ENCODE measurements around the gene SUGCT. TPM values are rescaled to one million over a fixed set of nuclear protein-coding genes. Genes with fewer than 3 reads are reported as not detected.

Gene SUGCT
- total RNA-seq, 1 donor from 2014 or later: 1.7 TPM

DNA sequence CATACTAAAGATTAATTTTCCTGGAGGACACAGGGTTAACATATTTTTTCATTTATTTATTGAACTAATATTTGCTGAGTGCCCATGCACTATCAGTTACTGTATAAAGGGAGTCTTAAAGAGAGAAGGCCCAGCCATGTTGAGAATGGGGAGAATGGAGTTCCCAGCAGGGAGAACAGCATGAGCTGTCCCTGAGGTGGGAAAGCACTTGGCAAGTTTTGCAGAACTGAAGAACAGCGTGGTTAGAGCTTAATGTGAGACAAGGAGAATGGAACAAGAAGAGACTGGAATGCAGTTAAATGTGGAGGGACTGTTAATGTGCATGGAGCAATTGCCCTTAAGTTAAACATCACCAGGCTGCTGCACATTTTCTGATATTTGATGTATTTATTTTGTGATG, 435.4 kb downstream of the SUGCT start:
- Histone ChIP-seq H3K36me3 (no peaks in the 10 kb centered on the region), H3K9me3 (no peaks in the 10 kb centered on the region), H3K4me3 (no peak overlapping the region), H3K4me1 (no peaks in the 10 kb centered on the region), H3K27me3 (ENCODE audit: low read depth) (no peaks in the 10 kb centered on the region), H3K27ac (no peak overlapping the region)
- ATAC-seq: no peak
- TF ChIP-seq, protein P1, sequence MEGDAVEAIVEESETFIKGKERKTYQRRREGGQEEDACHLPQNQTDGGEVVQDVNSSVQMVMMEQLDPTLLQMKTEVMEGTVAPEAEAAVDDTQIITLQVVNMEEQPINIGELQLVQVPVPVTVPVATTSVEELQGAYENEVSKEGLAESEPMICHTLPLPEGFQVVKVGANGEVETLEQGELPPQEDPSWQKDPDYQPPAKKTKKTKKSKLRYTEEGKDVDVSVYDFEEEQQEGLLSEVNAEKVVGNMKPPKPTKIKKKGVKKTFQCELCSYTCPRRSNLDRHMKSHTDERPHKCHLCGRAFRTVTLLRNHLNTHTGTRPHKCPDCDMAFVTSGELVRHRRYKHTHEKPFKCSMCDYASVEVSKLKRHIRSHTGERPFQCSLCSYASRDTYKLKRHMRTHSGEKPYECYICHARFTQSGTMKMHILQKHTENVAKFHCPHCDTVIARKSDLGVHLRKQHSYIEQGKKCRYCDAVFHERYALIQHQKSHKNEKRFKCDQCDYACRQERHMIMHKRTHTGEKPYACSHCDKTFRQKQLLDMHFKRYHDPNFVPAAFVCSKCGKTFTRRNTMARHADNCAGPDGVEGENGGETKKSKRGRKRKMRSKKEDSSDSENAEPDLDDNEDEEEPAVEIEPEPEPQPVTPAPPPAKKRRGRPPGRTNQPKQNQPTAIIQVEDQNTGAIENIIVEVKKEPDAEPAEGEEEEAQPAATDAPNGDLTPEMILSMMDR (IDR thresholded peaks at IDR 0.05): no peak
- intact Hi-C loops (cut with DNase I): no loop called here
- no peak for DNase-seq

DNA sequence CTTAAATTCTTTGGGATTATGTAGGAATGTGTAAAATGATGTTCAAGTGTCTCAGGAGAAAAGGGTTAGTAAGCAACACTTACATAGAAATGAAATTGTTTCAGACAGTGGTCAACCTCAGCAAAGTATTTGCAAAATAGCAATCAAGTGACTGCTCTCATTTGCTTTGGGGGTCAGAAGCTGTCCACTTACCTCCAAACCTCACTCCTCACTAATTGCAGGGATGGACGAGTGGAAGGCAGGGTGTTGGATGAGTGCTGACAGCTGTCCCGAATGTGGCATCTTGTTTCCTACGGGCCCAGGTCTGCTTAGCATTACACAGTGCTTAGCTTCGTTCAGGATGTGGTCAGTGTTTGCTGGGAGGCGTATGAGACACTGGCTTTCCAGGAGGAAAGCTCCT, 437.0 kb downstream of the SUGCT start:
- no peak for DNase-seq
- Histone ChIP-seq H3K36me3 (no peaks in the 10 kb centered on the region), H3K4me1 (no peaks in the 10 kb centered on the region), H3K9me3 (no peaks in the 10 kb centered on the region), H3K27me3 (ENCODE audit: low read depth) (no peaks in the 10 kb centered on the region), H3K4me3 (no peak overlapping the region), H3K27ac (no peak overlapping the region)
- TF ChIP-seq, protein P1 (IDR thresholded peaks at IDR 0.05): no peak
- ATAC-seq: no peak
- intact Hi-C loops (cut with DNase I): no loop called here

DNA sequence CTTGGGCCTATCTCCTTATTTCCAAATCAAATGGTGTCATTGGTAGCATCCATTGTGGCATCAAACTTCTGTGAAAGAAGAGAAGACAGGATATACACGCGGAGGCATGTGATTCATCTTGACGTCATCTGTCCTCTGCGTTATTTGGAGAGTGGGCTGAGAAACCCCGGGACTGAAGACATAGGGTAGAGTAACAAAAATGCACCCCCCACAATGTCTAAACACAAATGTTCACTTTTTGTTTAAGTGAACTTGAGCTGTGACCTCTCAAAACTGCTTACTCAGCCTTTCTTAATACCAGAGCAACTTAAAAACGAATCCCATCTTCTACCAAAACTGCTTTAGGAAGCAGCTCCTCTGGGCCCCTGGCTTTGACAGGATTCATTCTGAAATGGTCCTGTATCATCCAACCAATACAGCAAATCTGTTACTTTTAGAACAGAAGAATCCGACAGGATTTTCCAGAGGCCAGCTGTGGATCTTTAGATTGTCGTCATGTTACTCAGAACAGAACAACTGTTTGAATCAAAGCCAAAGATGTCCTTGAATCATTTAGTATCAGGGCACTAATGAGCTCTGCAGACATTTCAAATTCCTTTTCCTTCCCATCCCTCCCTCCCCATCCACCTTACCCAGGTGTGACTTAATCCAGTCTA, 438.1 kb downstream of the SUGCT start:
- no peaks in the 10 kb centered on the region for H3K9me3 ChIP-seq
- no peak for DNase-seq
- no peaks in the 10 kb centered on the region for H3K4me1 ChIP-seq
- TF ChIP-seq, protein P1 (IDR thresholded peaks at IDR 0.05): no peak
- no peaks in the 10 kb centered on the region for H3K36me3 ChIP-seq
- no peak overlapping the region for H3K4me3 ChIP-seq
- no peak for ATAC-seq
- no peak overlapping the region for H3K27ac ChIP-seq
- intact Hi-C loops (cut with DNase I): no loop called here
- H3K27me3 ChIP-seq (ENCODE audit: low read depth): no peaks in the 10 kb centered on the region

DNA sequence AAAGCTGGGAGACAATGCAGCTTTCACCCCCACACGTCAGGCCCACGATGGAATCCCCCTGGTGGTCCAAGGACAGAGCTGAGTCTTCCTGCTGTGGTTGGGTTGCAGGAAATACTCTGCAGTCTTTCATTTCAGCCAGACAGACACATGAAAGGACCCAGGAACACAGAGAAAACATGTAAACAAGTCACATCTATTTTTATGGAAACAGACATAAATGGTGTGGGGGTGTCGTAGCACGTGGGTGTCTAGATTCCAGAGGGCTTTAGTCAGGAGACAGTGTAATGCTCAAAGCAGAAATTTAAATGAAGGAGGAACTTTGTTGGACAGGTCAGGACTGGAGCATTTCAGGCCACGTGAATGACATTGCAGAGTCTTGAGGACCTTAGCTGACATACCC, 444.6 kb downstream of the SUGCT start:
- no peaks in the 10 kb centered on the region for H3K36me3 ChIP-seq
- no peak overlapping the region for H3K4me3 ChIP-seq
- TF ChIP-seq, protein P1 (IDR thresholded peaks at IDR 0.05): no peak
- DNase-seq: no peak
- no peak for ATAC-seq
- intact Hi-C loops (cut with DNase I): no loop called here
- H3K27me3 ChIP-seq (ENCODE audit: low read depth): no peaks in the 10 kb centered on the region
- no peak overlapping the region for H3K27ac ChIP-seq
- H3K9me3 ChIP-seq: no peaks in the 10 kb centered on the region
- H3K4me1 ChIP-seq: no peaks in the 10 kb centered on the region

DNA sequence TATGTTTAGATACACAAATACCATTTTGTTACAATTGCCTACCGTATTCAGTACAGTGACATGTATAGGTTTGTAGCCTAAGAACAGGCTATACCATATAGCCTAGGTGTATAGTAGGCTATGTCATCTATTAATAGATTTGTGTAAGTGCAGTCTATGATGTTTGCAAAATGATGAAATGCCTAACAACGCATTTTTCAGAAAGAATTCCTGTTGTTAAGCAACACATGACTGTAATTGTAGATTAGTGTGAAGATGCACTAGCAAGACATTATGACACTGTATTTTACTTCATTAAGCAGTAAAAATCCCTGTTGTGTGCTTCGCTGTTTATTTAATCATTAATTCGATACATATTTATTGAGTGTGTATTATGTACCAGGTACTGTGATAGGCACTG, 446.0 kb downstream of the SUGCT start:
- TF ChIP-seq, protein P1 (IDR thresholded peaks at IDR 0.05): no peak
- Histone ChIP-seq H3K4me3 (no peak overlapping the region), H3K4me1 (no peaks in the 10 kb centered on the region), H3K27me3 (ENCODE audit: low read depth) (no peaks in the 10 kb centered on the region), H3K9me3 (no peaks in the 10 kb centered on the region), H3K36me3 (no peaks in the 10 kb centered on the region), H3K27ac (no peak overlapping the region)
- DNase-seq (no peak), ATAC-seq (no peak)
- intact Hi-C loops (cut with DNase I): no loop called here

All from lower lobe of right lung (tissue), 2 donors.